Liver (tissue), 9 donors: ENCODE data around the gene MAP3K13. TPM values are rescaled to one million over a fixed set of nuclear protein-coding genes. Genes with fewer than 3 reads are reported as not detected.
A peak's percentile ranks its signal among the peaks of the same experiment; 100 is the strongest.

Experiments
- DNase-seq: peaks from one replicate; pipeline ENCODE4 v3.0.0-alpha.2; 2017; ENCODE audit warnings: low spot score
- H3K27ac ChIP-seq, 2 donors: one replicate each; pipeline ENCODE4 v1.7.0; 2013; ENCODE audit warnings: inconsistent platforms in 2 of 2, low read length in 2 of 2, control low read depth in 1 of 2, low read depth in 1 of 2, mild to moderate bottlenecking in 1 of 2
- H3K27me3 ChIP-seq, 4 donors: one replicate each; pipeline versions ENCODE4 v1.6.1 to v1.7.0; 2013; ENCODE audit warnings: low read length in 3 of 4, inconsistent platforms in 1 of 4, mild to moderate bottlenecking in 1 of 4, moderate library complexity in 1 of 4; ENCODE audit not compliant: control insufficient read depth in 4 of 4, insufficient read depth in 4 of 4
- H3K36me3 ChIP-seq, 4 donors: one replicate each; pipeline versions ENCODE4 v1.6.1 to v1.7.0; 2013; ENCODE audit warnings: low read length in 3 of 4, mild to moderate bottlenecking in 3 of 4, low read depth in 1 of 4, moderate library complexity in 1 of 4; ENCODE audit not compliant: control insufficient read depth in 4 of 4, insufficient read depth in 3 of 4
- H3K4me1 ChIP-seq, 4 donors: one replicate each; pipeline versions ENCODE4 v1.6.1 to v1.7.0; 2013; ENCODE audit warnings: low read length in 3 of 4, mild to moderate bottlenecking in 3 of 4, moderate library complexity in 1 of 4; ENCODE audit not compliant: control insufficient read depth in 4 of 4, insufficient read depth in 4 of 4
- H3K4me3 ChIP-seq, 3 donors: one replicate each; pipeline versions ENCODE4 v1.6.1 to v1.7.0; 2013; ENCODE audit warnings: low read length in 3 of 3, control low read depth in 1 of 3, low read depth in 1 of 3, mild to moderate bottlenecking in 1 of 3
- H3K9ac ChIP-seq, 2 donors: one replicate each; pipeline ENCODE4 v1.7.0; 2013; ENCODE audit warnings: low read length in 2 of 2, mild to moderate bottlenecking in 2 of 2, moderate library complexity in 2 of 2, control low read depth in 1 of 2, low read depth in 1 of 2
- H3K9me3 ChIP-seq, 4 donors: one replicate each; pipeline versions ENCODE4 v1.6.1 to v1.7.0; 2013; ENCODE audit warnings: low read length in 3 of 4; ENCODE audit not compliant: control insufficient read depth in 4 of 4
- CTCF ChIP-seq: fragments of 150-350 bp; IDR thresholded peaks from 2 replicates; pipeline ENCODE4 v1.5.1; 2017; ENCODE audit warnings: improper control_type of control experiment, low read depth, low read length; ENCODE audit not compliant: missing input control
- EGR1 ChIP-seq, 2 donors: IDR thresholded peaks; 2 replicates each; pipeline ENCODE4 v1.6.1; 2016 to 2018; ENCODE audit warnings: antibody characterized with exemption in 2 of 2, low read depth in 2 of 2
- FOXA2 ChIP-seq: IDR thresholded peaks from 2 replicates; pipeline ENCODE4 v1.6.1; 2016; ENCODE audit warnings: antibody characterized with exemption
- GABPA ChIP-seq, 2 donors: IDR thresholded peaks in 1 of 2; conservative IDR thresholded peaks in 1 of 2; 2 replicates each; pipeline ENCODE4 v1.6.1; 2016; ENCODE audit warnings: antibody characterized with exemption in 2 of 2, mild to moderate bottlenecking in 1 of 2, moderate library complexity in 1 of 2
- HNF4A ChIP-seq, 2 donors: conservative IDR thresholded peaks; 2 replicates each; pipeline ENCODE4 v1.6.1; 2016; ENCODE audit warnings: antibody characterized with exemption in 2 of 2, mild to moderate bottlenecking in 2 of 2
- HNF4G ChIP-seq: IDR thresholded peaks from 2 replicates; pipeline ENCODE4 v1.6.1; 2016; ENCODE audit warnings: antibody characterized with exemption
- NR2F2 ChIP-seq: IDR thresholded peaks from 2 replicates; pipeline ENCODE4 v1.6.1; 2016; ENCODE audit warnings: antibody characterized with exemption
- RAD21 ChIP-seq, 2 donors: IDR thresholded peaks; 2 replicates each; pipeline ENCODE4 v1.6.1; 2016; ENCODE audit warnings: antibody characterized with exemption in 2 of 2, mild to moderate bottlenecking in 2 of 2
- RXRA ChIP-seq, 2 donors: IDR thresholded peaks; 2 replicates each; pipeline ENCODE4 v1.6.1; 2017 to 2018; ENCODE audit warnings: antibody characterized with exemption in 2 of 2, mild to moderate bottlenecking in 1 of 2
- YY1 ChIP-seq: IDR thresholded peaks from 2 replicates; pipeline ENCODE4 v1.6.1; 2016; ENCODE audit warnings: antibody characterized with exemption, mild to moderate bottlenecking
- WGBS: extraction: QIAGEN DNeasy Blood & Tissue Kit; methylation state at CpG from one replicate; pipeline ENCODE4 v1.1.7; 2013; 5-methylcytosine and 5-hydroxymethylcytosine counted together
- polyA plus RNA-seq, 2 donors: library from polyadenylated mRNA; stranded (reverse) in 1 of 2; unstranded in 1 of 2; fragments of 200-250 nt in 1 of 2; fragments of >200 nt in 1 of 2; fragmentation: Nextera tagmentation in 1 of 2; extraction: Ambion mirVana in 1 of 2; gene quantifications; one replicate each; pipeline versions ENCODE4 v1.2.1 to v1.2.3, GENCODE V29; 2013 to 2015
- total RNA-seq, 2 donors: library from RNA; depleted of rRNA; stranded (reverse); fragments of >200 nt; gene quantifications; one replicate each; pipeline ENCODE4 v1.2.3, GENCODE V29; 2014
- TF ChIP-seq, protein P1 (sequence below): IDR thresholded peaks from 2 replicates; pipeline ENCODE4 v1.6.1; 2016; ENCODE audit warnings: antibody characterized with exemption
- donor health status: healthy.
- donor health status: healthy.
- donor health status: healthy.
- donor health status: healthy.
- donor health status: healthy.

Gene MAP3K13
- total and polyA plus RNA-seq, 4 donors, result 11.3 to 38.1 (median 26.5) TPM

DNA sequence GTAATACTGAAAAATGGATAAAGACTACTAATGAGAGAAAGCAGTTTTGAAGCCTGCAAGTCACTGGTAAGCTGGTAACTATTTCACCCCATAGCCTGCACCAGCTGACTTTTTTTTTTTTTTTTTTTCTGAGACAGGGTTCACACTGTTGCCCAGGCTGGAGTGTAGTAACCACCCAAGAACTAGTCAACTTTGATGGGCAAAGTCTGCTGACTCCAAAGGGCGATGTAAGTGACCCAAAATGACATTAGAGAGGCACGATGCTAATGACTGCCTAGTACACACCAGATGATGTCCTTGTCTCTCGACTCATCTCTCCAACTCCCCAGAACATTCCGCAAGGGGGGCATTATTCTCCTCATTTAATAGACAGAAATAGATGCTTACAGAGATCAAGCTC lies 148.8 kb downstream of the MAP3K13 start:
- 48% methylated on average over 4 of the region's 4 CpGs for WGBS
- TF ChIP-seq EGR1 (IDR thresholded peaks at IDR 0.05; ENCODE audit: low read depth in 2 of 2) (no peak), HNF4A (conservative IDR thresholded peaks at IDR 0.05) (peak; percentile 42 to 63), RAD21 (IDR thresholded peaks at IDR 0.05) (no peak), RXRA (IDR thresholded peaks at IDR 0.05) (peak in 1 of 2 donors; percentile 54)
- Histone ChIP-seq H3K4me1 (peaks cover 0 to 10% (median 4%) of the 10 kb centered on the region in 4 donors), H3K9me3 (no peaks in the 10 kb centered on the region), H3K27ac (no peak overlapping the region), H3K36me3 (no peaks in the 10 kb centered on the region), H3K27me3 (no peaks in the 10 kb centered on the region), H3K9ac (no peak overlapping the region), H3K4me3 (no peak overlapping the region)
- no peak for DNase-seq

DNA sequence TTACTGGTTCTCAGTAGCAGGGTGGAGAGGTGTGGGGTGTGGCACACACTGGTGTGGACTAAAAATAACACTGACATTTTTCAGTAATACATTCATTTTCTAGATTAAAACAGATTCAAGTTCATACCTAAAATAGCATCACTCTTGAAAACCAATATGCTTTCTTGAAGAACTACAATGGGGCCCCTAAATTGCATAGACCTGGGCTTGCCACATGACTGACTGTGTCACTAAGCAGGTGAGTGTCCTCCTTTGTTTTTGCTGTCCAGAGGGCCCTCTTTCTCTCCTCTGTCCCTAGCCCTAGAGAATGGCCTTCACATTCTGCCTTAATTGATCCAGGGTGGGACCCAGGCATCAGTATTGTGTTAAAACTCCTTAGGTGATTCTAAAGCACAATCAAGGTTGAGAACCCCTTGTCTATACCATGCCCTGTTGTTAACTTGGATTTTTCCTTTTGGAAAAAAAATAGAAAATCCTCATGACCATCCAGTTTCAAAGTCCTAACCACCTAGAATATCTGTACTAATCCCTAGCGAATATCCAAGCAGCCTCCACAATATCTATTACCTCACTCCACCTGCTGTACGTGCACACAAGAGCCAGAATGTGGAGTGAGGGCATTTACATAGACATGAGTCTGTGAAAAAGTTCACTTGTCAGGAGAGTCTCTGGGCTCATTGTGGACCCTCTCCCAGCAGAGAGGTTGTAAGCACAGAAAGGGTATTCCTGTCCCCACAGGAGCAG lies 154.6 kb downstream of the MAP3K13 start:
- Histone ChIP-seq H3K9ac (no peak overlapping the region), H3K36me3 (no peaks in the 10 kb centered on the region), H3K4me1 (no peaks in the 10 kb centered on the region), H3K9me3 (no peaks in the 10 kb centered on the region), H3K27ac (no peak overlapping the region), H3K4me3 (no peak overlapping the region), H3K27me3 (no peaks in the 10 kb centered on the region)
- DNase-seq, result no peak
- TF ChIP-seq NR2F2, result no peak
- TF ChIP-seq CTCF, result no peak
- TF ChIP-seq FOXA2, result no peak
- WGBS, result 80% methylated on average over 2 of the region's 2 CpGs

DNA sequence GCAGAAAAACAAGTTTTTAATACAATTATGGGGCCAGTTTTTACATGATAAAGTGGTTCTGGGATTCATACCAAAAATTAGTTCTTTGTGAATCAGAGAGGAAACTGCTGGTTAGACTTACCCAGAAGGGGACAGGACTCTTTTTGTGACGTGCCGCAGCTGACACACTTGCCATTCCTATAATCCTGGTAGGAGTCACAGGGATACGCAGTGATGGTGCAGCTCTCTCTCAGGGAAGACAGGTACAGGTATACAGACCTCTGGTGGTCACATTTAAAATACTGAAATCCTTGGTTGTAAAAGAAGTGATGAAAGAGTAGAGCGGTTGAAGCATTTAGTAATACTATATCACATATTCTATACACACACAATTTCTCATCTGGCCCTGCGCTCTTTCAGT lies 156.1 kb downstream of the MAP3K13 start:
- no peaks in the 10 kb centered on the region for H3K9me3 ChIP-seq
- TF ChIP-seq, protein P1, sequence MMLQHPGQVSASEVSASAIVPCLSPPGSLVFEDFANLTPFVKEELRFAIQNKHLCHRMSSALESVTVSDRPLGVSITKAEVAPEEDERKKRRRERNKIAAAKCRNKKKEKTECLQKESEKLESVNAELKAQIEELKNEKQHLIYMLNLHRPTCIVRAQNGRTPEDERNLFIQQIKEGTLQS, result no peak
- peak; percentile 49 to 56 for TF ChIP-seq RAD21 (IDR thresholded peaks at IDR 0.05)
- H3K27ac ChIP-seq, result no peak overlapping the region
- H3K4me3 ChIP-seq, result no peak overlapping the region
- H3K4me1 ChIP-seq, result no peaks in the 10 kb centered on the region
- 72% methylated on average over 5 of the region's 5 CpGs for WGBS
- no peak for DNase-seq
- no peaks in the 10 kb centered on the region for H3K36me3 ChIP-seq
- no peaks in the 10 kb centered on the region for H3K27me3 ChIP-seq
- H3K9ac ChIP-seq, result no peak overlapping the region

DNA sequence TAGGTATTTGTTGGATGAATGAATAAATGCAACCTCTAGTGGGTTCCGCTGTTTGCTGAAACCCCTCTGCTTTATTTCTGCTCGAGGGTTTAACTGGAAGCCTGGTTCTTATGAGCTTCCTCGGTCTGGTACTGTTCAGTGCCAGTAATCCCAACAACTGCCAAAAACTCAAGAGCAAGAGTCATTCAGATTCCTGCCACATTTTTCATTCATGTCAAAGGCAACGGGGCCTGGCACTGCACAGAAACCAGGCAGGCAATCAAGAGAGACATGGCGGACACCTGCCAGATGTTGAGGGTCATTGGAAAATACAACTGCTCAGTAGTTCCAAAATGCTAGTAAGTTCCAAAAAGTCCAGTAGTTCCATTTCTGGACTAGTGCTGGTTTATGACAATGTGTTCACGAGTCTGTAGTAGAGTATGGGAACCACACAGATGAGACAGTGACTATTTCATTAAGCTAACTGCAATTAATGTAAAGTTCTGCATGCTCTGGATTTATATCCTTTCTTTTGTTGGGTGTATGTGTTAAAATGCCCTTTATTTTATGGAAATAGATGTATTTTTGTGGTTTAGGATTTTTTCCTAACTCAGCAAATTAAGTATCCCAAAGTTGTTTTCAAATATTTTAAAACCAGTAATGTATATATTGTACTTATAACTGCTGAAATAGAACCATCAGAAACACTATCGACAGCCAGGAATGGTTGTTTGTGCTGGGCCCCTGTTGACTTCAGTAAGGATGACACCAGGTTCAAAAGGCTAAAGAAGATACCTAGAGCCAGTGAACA lies 158.6 kb downstream of the MAP3K13 start:
- Histone ChIP-seq H3K27me3 (no peaks in the 10 kb centered on the region), H3K9me3 (no peaks in the 10 kb centered on the region), H3K27ac (no peak overlapping the region), H3K4me3 (no peak overlapping the region), H3K4me1 (no peaks in the 10 kb centered on the region), H3K36me3 (no peaks in the 10 kb centered on the region), H3K9ac (no peak overlapping the region)
- no peak for DNase-seq
- 92% methylated on average over 7 of the region's 7 CpGs for WGBS
- TF ChIP-seq, protein P1, result no peak
- TF ChIP-seq CTCF, result no peak
- no peak for TF ChIP-seq GABPA (IDR thresholded peaks at IDR 0.05 in 1 of 2, conservative IDR thresholded peaks at IDR 0.05 in 1 of 2)
- TF ChIP-seq NR2F2, result no peak
- TF ChIP-seq YY1, result no peak
- TF ChIP-seq HNF4G, result no peak
- TF ChIP-seq RAD21 (IDR thresholded peaks at IDR 0.05), result no peak
